Muscle of leg (tissue), 11 donors: ENCODE data around the gene SIPA1L3. TPM values are rescaled to one million over a fixed set of nuclear protein-coding genes. Genes with fewer than 3 reads are reported as not detected.

ENCODE experiments used
- DNase-seq: peaks from one replicate; pipeline ENCODE4 v3.0.0; 2013
- H3K27ac ChIP-seq: one replicate; pipeline ENCODE4 v1.5.1; 2013; ENCODE audit warnings: mild to moderate bottlenecking, low read length, control low read depth
- H3K27me3 ChIP-seq: one replicate; pipeline ENCODE4 v1.6.1; 2013; ENCODE audit warnings: low read length; ENCODE audit not compliant: control insufficient read depth, insufficient read depth
- H3K36me3 ChIP-seq: one replicate; pipeline ENCODE4 v1.6.1; 2013; ENCODE audit warnings: low read length; ENCODE audit not compliant: control insufficient read depth, insufficient read depth
- H3K4me1 ChIP-seq: one replicate; pipeline ENCODE4 v1.6.1; 2013; ENCODE audit warnings: low read length; ENCODE audit not compliant: control insufficient read depth, insufficient read depth
- H3K4me3 ChIP-seq: one replicate; pipeline ENCODE4 v1.5.1; 2013; ENCODE audit warnings: low read length, control low read depth
- H3K9me3 ChIP-seq: replicated peaks from 2 replicates; pipeline ENCODE4 v1.6.1; 2013; ENCODE audit warnings: low read depth, low read length; ENCODE audit not compliant: control insufficient read depth
- whole genome bisulfite sequencing: methylation state at CpG from one replicate; pipeline ENCODE4 v1.1.5; 2013; ENCODE audit warnings: missing lambda C conversion rate; ENCODE audit not compliant: insufficient coverage; 5-methylcytosine and 5-hydroxymethylcytosine counted together
- polyA plus RNA-seq, 8 donors: library from polyadenylated mRNA; unstranded; fragments of 120-200 nt; gene quantifications; one replicate each; pipeline versions ENCODE4 v1.2.1 to v1.2.3, GENCODE V29; 2013; ENCODE audit warnings: inconsistent platforms in 1 of 8, low replicate concordance in 1 of 8; ENCODE audit not compliant: insufficient read length in 8 of 8, insufficient read depth in 1 of 8
- total RNA-seq: library from RNA; stranded (reverse); fragments of 120-200 nt; gene quantifications from one replicate; pipeline ENCODE4 v1.2.4, GENCODE V29; 2013

The SIPA1L3 gene
- total and polyA plus RNA-seq, 9 donors: 6.8 to 13.8 (median 9.1) TPM

DNA sequence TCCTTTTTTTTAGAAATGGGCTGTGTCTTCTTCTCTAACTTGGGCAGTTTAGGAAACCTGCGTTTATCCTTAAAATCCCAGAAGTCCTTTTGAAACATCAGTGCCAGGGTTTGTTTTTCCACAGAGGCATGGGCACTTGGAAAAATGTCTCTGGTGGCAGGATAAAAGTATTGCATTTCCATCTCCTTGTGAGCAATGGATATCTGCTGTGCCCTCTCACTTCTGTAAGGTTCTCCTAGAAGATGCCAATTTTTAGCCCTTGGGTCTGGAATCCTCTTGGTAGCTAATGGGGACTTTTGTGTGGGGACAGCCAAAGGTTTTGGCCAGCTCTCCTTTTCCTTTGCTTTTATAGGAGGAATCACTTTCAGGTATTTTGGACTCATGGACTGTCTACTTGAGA lies 21.6 kb upstream of the SIPA1L3 start:
- H3K4me1 ChIP-seq: no peaks in the 10 kb centered on the region
- DNase-seq: no peak
- no peak overlapping the region for H3K4me3 ChIP-seq
- H3K27ac ChIP-seq: no peak overlapping the region
- H3K27me3 ChIP-seq: peaks cover 9% of the 10 kb centered on the region
- no CpG with 5 or more reads among the region's 1 CpG for WGBS
- peaks cover 20% of the 10 kb centered on the region for H3K9me3 ChIP-seq
- no peaks in the 10 kb centered on the region for H3K36me3 ChIP-seq

DNA sequence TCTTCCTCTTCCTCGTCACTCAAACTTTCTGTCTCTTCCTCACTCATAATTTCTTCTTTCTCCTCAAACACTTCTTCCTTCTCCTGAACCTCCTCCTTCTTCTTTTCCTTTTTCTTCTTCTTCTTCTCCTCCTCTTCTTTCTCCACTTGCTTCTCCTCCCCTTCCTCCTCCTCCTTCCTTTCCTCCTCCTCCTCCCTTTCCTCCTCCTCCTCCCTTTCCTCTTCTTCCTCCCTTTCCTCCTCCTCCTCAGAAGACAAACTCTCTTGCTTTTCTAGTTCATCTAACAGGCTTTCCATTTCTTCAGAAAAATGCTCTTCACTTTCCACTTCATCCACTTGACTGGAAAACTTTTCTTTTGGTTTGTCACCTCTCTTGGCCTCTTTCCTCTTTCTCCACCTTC lies 20.4 kb upstream of the SIPA1L3 start:
- no peaks in the 10 kb centered on the region for H3K4me1 ChIP-seq
- H3K4me3 ChIP-seq: no peak overlapping the region
- no peak overlapping the region for H3K27ac ChIP-seq
- DNase-seq: no peak
- peaks cover 20% of the 10 kb centered on the region for H3K9me3 ChIP-seq
- H3K36me3 ChIP-seq: no peaks in the 10 kb centered on the region
- 70% methylated on average over 1 of the region's 1 CpG for WGBS
- H3K27me3 ChIP-seq: peaks cover 9% of the 10 kb centered on the region

DNA sequence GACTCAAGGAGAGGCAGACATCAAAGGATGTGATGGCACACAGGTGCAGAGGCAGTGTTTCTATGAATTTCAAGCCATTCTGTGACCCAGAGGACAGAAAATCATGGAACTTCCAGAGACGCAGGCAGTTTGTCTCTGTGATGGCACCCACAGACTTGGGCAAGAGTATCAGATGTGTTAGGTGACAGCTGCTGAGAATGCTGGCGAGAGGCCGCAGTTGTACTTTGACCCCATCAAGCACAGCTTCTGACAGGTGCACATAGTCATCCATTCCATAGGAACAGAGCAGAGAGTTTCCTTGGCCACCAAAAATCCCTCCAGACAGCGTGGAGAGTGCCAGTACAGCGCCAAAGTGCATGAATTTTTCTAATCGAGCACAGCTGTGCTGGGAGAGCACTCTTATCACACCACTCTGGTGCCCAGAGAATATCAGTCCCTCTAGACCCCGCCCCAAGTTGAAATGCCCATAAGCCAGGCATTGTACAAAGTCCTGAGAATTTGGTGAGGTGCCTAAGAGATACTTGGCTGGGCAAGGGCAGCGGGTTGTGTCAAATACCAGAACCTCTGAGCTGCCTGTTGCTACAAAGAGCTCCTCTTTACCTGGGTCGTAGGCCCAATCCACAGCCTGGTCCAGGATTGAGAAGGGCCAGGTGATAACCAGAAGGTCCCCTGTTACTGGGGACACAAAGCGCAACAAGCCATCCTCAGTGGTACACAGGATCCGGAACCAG lies 13.0 kb upstream of the SIPA1L3 start:
- Histone ChIP-seq H3K4me1 (peaks cover 33% of the 10 kb centered on the region), H3K27me3 (peaks cover 11% of the 10 kb centered on the region), H3K27ac (no peak overlapping the region), H3K9me3 (no peaks in the 10 kb centered on the region), H3K4me3 (no peak overlapping the region), H3K36me3 (no peaks in the 10 kb centered on the region)
- 83% methylated on average over 10 of the region's 11 CpGs for WGBS
- peak; percentile 29 for DNase-seq

DNA sequence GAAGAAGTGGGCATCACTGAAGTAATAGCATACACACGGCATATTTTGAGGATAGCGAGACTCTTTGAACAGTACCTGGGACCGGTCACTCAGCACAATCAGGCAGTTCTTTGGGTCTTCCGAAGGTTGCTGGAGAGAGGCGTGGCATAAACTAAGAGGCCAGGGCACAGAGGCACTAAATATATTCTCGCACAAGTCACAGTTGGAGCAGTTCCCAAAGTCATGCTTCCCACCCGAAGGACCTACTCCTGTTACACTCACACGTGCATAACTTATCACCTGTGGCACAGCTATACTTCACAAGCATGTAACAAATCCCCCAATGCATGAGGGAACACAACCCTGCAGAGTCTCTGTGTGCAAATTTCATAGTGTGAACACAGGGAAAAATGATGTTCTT lies 10.8 kb upstream of the SIPA1L3 start:
- H3K4me1 ChIP-seq: peaks cover 33% of the 10 kb centered on the region
- no peaks in the 10 kb centered on the region for H3K36me3 ChIP-seq
- no peaks in the 10 kb centered on the region for H3K9me3 ChIP-seq
- no peak overlapping the region for H3K4me3 ChIP-seq
- no peak overlapping the region for H3K27ac ChIP-seq
- DNase-seq: peak; percentile 40
- H3K27me3 ChIP-seq: peaks cover 9% of the 10 kb centered on the region
- WGBS: 72% methylated on average over 8 of the region's 8 CpGs

DNA sequence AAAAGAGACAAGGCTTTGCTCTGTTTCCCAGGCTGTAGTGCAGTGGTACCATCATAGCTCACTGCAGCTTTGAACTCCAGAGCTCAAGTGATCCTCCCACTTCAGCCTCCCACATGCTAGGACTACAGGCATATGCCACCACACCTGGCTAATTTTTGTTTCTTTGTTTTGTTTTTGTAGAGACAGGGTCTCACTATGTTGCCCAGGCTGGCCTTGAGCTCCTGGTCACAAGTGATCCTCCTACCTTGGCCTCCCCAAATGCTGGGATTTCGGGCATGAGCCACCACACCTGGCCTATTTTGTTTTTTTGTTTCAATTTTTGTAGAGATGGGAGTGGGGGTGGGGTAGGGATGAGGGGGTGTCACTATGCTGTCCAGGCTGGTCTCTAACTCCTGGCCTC lies 7.6 kb upstream of the SIPA1L3 start:
- Histone ChIP-seq H3K9me3 (no peaks in the 10 kb centered on the region), H3K27ac (no peak overlapping the region), H3K27me3 (no peaks in the 10 kb centered on the region), H3K36me3 (no peaks in the 10 kb centered on the region), H3K4me1 (peaks cover 19% of the 10 kb centered on the region), H3K4me3 (no peak overlapping the region)
- no CpG with 5 or more reads among the region's 1 CpG for WGBS
- no peak for DNase-seq

DNA sequence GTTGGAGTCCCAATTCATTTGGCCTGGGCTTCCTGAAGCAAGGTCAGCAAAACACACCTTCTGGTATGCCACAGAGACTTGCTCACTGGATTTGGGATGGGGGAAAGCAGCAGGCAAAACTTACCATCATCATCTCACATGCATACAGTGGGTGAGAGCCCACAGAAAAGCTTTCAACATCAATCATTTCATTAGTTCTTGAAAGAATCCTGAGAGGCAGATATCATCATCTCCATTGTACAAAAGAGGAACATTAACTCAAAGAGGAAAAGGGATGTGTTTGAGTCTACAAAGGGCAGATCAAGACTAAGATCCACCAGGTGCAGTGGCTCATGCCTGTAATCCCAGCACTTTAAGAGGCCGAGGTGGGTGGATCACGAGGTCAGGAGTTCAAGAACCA lies 7.0 kb upstream of the SIPA1L3 start:
- Histone ChIP-seq H3K4me1 (peaks cover 14% of the 10 kb centered on the region), H3K36me3 (no peaks in the 10 kb centered on the region), H3K4me3 (no peak overlapping the region), H3K27me3 (no peaks in the 10 kb centered on the region), H3K9me3 (no peaks in the 10 kb centered on the region), H3K27ac (no peak overlapping the region)
- DNase-seq: no peak
- 68% methylated on average over 2 of the region's 2 CpGs for WGBS

DNA sequence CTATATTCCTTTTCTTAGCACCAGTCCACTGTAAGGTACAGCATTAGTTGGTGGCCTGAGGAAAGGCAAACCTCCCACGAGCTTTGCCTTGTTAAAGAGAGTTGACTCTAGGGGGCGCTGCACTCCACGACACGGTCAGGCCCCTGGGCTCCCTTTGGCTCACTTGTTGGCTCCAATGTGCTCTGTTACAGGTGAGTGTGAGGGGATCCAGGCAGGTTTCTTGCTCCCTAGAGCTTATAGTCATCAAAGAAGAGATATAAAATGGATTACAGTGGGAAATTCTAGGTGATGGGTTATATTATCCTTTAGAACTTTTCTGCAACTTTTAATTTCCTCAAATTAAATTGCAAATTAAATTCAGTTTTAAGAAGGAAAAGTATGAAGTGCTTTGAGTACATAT lies 4.3 kb upstream of the SIPA1L3 start:
- H3K27me3 ChIP-seq: no peaks in the 10 kb centered on the region

DNA sequence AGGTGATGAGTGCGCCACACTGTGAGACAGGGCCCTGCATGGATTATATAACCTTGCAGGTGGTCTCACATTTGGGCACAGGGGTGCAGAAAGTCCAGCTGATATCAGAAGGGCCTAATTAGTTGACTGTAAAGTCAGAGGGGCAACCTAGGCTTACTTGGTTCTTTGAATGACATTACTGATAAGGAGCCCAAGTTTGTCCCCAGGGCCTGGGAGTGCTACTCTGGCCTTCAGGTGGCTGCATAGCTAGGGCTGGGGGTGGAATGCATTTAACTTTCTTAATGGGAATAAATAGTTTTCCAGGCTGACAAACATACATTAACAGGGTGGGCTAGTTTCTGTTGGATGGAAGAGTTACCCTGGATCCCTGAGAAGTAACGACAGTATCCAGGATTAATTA lies 3.9 kb upstream of the SIPA1L3 start:
- peaks cover 11% of the 10 kb centered on the region for H3K4me1 ChIP-seq
- H3K27me3 ChIP-seq: no peaks in the 10 kb centered on the region
- no peaks in the 10 kb centered on the region for H3K36me3 ChIP-seq
- H3K27ac ChIP-seq: no peak overlapping the region
- no peaks in the 10 kb centered on the region for H3K9me3 ChIP-seq
- 100% methylated on average over 1 of the region's 2 CpGs for WGBS
- no peak overlapping the region for H3K4me3 ChIP-seq
- no peak for DNase-seq

More for the DNA sequence above, 4.3 kb upstream of the SIPA1L3 start:
- DNase-seq: peak; percentile 76
- WGBS: no CpG with 5 or more reads among the region's 4 CpGs
- H3K4me3 ChIP-seq: no peak overlapping the region
- H3K36me3 ChIP-seq: no peaks in the 10 kb centered on the region
- peaks cover 7% of the 10 kb centered on the region for H3K4me1 ChIP-seq
- H3K9me3 ChIP-seq: no peaks in the 10 kb centered on the region
- no peak overlapping the region for H3K27ac ChIP-seq

DNA sequence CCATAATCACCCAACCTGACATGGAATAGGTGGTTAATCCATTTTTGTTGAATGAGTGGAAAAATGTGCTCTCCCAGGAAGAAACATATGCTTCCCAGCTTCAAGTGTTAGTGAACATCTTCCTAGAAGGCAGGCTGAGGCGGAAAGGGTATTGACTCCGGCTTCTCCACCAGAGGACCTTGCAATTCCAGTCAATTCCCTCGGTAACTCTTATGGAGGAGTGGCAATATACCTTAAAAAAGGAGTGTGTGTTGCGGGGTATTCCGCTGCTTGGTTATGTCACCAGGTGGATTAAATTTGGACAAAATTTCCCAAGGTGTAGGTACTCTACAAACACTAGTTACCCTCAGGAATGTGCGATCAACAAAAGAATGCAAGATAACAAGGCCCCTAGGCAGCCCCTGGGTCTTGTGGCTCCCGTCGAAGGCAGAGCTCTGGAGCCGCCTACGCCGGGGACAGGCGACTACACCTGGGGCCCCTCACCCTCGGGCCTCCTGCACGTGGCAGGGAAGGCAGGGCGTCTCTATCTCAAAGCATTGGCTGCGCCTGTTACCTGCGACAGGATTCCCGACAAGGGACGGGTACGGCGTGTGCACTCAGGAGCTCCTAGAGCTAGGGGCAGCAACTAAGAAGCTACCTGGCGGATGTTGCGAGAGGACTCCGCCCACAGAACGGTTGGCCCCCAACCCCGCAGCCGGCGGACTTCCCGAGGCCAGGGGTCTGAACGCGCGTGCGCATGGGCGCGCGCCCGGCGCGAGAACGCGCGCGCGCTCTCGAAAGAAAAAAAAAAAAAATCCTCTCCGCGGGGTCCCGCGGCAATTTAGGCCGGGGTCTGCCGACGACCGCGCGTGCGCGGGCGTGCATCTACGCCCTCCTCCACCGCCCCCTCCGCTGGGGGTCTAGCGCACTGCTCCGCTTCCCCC lies 801 bp upstream of the SIPA1L3 start, which contains the start of gene WDR87:
Gene WDR87, minus strand, starts transcription at position 649 of the 923 bp plus-strand sequence. CDS start 8,355 bp downstream, outside the sequence.
- Histone ChIP-seq H3K27me3 (no peaks in the 10 kb centered on the region), H3K4me1 (peaks cover 13% of the 10 kb centered on the region), H3K4me3 (peak within 1 kb of the TSS; percentile 81), H3K27ac (peak within 1 kb of the TSS; percentile 75), H3K9me3 (no peaks in the 10 kb centered on the region), H3K36me3 (no peaks in the 10 kb centered on the region)
- DNase-seq: peak; percentile 27
- 1% methylated on average over 55 of the region's 63 CpGs for WGBS

DNA sequence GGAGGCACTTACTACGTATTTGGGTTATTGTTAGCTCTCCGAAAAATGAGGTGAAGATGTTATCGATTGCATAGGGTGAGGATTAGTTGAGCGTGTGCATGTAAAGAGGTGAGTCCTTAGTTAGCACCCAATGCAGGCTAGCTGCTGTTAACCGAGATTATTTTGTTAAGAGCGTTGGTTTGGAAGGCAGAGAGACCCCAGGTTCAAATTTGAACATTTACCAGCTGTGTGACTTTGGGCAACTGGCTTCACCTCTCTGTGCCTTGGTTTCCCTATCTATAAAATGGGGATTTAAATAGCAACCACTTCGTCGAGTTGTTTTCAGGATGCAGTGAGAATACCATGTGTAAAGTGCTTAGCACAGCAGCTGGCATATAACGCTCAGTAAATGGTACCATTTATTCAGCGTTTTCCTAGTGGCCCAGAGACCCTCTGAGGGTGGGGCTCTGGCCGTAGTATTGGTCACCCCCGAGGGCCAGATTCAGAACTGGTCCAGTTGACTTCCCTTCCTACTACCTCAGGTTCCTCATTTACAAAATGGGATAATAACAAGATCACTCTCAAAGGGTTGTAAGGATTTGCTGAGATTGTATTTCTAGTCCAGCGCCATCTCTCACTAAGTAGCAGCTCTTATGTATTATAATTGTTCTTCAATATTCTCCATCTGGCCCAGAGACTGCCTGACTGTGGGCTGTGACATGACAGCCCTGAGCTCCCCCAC lies 887 bp downstream of the SIPA1L3 start:
- peak overlapping the region; percentile 81 for H3K4me3 ChIP-seq
- peaks cover 13% of the 10 kb centered on the region for H3K4me1 ChIP-seq
- H3K36me3 ChIP-seq: no peaks in the 10 kb centered on the region
- no peak for DNase-seq
- no peaks in the 10 kb centered on the region for H3K27me3 ChIP-seq
- no peaks in the 10 kb centered on the region for H3K9me3 ChIP-seq
- no peak overlapping the region for H3K27ac ChIP-seq
- 20% methylated on average over 7 of the region's 13 CpGs for WGBS
